IPS-18a (cell line): ENCODE results near the gene SYNRG.

Experiments
- H3K27ac ChIP-seq: one replicate; pipeline ENCODE4 v1.5.1; 2013; ENCODE audit warnings: low read length
- H3K27me3 ChIP-seq: one replicate; pipeline ENCODE4 v1.6.1; 2013; ENCODE audit warnings: mild to moderate bottlenecking, low read length; ENCODE audit not compliant: control insufficient read depth, insufficient read depth
- H3K36me3 ChIP-seq: one replicate; pipeline ENCODE4 v1.6.1; 2013; ENCODE audit warnings: low read depth, low read length; ENCODE audit not compliant: control insufficient read depth
- H3K4me1 ChIP-seq: one replicate; pipeline ENCODE4 v1.6.1; 2013; ENCODE audit warnings: low read depth, low read length; ENCODE audit not compliant: control insufficient read depth
- H3K4me3 ChIP-seq: one replicate; pipeline ENCODE4 v1.5.1; 2013; ENCODE audit warnings: low read length
- H3K9ac ChIP-seq: one replicate; pipeline ENCODE4 v1.6.1; 2013; ENCODE audit warnings: mild to moderate bottlenecking, low read length, moderate library complexity
- H3K9me3 ChIP-seq: one replicate; pipeline ENCODE4 v1.6.1; 2013; ENCODE audit warnings: low read depth, low read length; ENCODE audit not compliant: control insufficient read depth

The SYNRG gene

GRCh38 chr17:37538981-37539659 lies 70.1 kb downstream of the SYNRG start:
- no peak overlapping the region for H3K9ac ChIP-seq
- no peaks in the 10 kb centered on the region for H3K9me3 ChIP-seq
- H3K27ac ChIP-seq, result no peak overlapping the region
- H3K27me3 ChIP-seq, result no peaks in the 10 kb centered on the region
- H3K4me3 ChIP-seq, result no peak overlapping the region
- peaks cover 14% of the 10 kb centered on the region for H3K4me1 ChIP-seq
- H3K36me3 ChIP-seq, result peaks cover 58% of the 10 kb centered on the region

GRCh38 chr17:37535906-37536305 lies 73.3 kb downstream of the SYNRG start:
- Histone ChIP-seq H3K27me3 (no peaks in the 10 kb centered on the region), H3K9ac (no peak overlapping the region), H3K4me1 (no peaks in the 10 kb centered on the region), H3K9me3 (no peaks in the 10 kb centered on the region), H3K36me3 (peaks cover 47% of the 10 kb centered on the region), H3K27ac (no peak overlapping the region), H3K4me3 (no peak overlapping the region)

- H3K36me3 ChIP-seq, result peaks cover 39% of the 10 kb centered on the region
- H3K27me3 ChIP-seq, result no peaks in the 10 kb centered on the region
- H3K4me3 ChIP-seq, result no peak overlapping the region
- H3K4me1 ChIP-seq, result no peaks in the 10 kb centered on the region
- H3K27ac ChIP-seq, result no peak overlapping the region
- H3K9me3 ChIP-seq, result no peaks in the 10 kb centered on the region
- no peak overlapping the region for H3K9ac ChIP-seq
Observed at GRCh38 chr17:37532756-37533155, 76.5 kb downstream of the SYNRG start.

GRCh38 chr17:37530420-37530819 lies 78.8 kb downstream of the SYNRG start:
- Histone ChIP-seq H3K4me3 (no peak overlapping the region), H3K36me3 (peaks cover 19% of the 10 kb centered on the region), H3K9me3 (no peaks in the 10 kb centered on the region), H3K9ac (no peak overlapping the region), H3K27ac (no peak overlapping the region), H3K4me1 (no peaks in the 10 kb centered on the region), H3K27me3 (no peaks in the 10 kb centered on the region)

GRCh38 chr17:37527249-37527851 lies 81.9 kb downstream of the SYNRG start:
- no peaks in the 10 kb centered on the region for H3K4me1 ChIP-seq
- H3K36me3 ChIP-seq, result peaks cover 20% of the 10 kb centered on the region
- H3K4me3 ChIP-seq, result no peak overlapping the region
- no peaks in the 10 kb centered on the region for H3K9me3 ChIP-seq
- H3K27ac ChIP-seq, result no peak overlapping the region
- H3K27me3 ChIP-seq, result no peaks in the 10 kb centered on the region
- H3K9ac ChIP-seq, result no peak overlapping the region

- Histone ChIP-seq H3K4me3 (no peak overlapping the region), H3K4me1 (no peaks in the 10 kb centered on the region), H3K9ac (no peak overlapping the region), H3K27me3 (no peaks in the 10 kb centered on the region), H3K27ac (no peak overlapping the region), H3K9me3 (no peaks in the 10 kb centered on the region), H3K36me3 (peaks cover 16% of the 10 kb centered on the region)
Observed at GRCh38 chr17:37523715-37524219, 85.5 kb downstream of the SYNRG start.

- H3K4me3 ChIP-seq, result no peak overlapping the region
- no peak overlapping the region for H3K27ac ChIP-seq
- no peaks in the 10 kb centered on the region for H3K9me3 ChIP-seq
- H3K27me3 ChIP-seq, result no peaks in the 10 kb centered on the region
- H3K4me1 ChIP-seq, result no peaks in the 10 kb centered on the region
- no peak overlapping the region for H3K9ac ChIP-seq
- peaks cover 24% of the 10 kb centered on the region for H3K36me3 ChIP-seq
Observed at GRCh38 chr17:37521821-37522220, 87.4 kb downstream of the SYNRG start.

GRCh38 chr17:37520174-37520573 lies 89.0 kb downstream of the SYNRG start:
- no peaks in the 10 kb centered on the region for H3K9me3 ChIP-seq
- H3K27me3 ChIP-seq, result no peaks in the 10 kb centered on the region
- H3K9ac ChIP-seq, result no peak overlapping the region
- no peak overlapping the region for H3K27ac ChIP-seq
- H3K36me3 ChIP-seq, result peaks cover 24% of the 10 kb centered on the region
- no peak overlapping the region for H3K4me3 ChIP-seq
- H3K4me1 ChIP-seq, result no peaks in the 10 kb centered on the region

GRCh38 chr17:37519251-37519985 lies 89.8 kb downstream of the SYNRG start:
- H3K9me3 ChIP-seq, result no peaks in the 10 kb centered on the region
- H3K27me3 ChIP-seq, result no peaks in the 10 kb centered on the region
- no peak overlapping the region for H3K4me3 ChIP-seq
- peaks cover 24% of the 10 kb centered on the region for H3K36me3 ChIP-seq
- H3K27ac ChIP-seq, result no peak overlapping the region
- no peak overlapping the region for H3K9ac ChIP-seq
- no peaks in the 10 kb centered on the region for H3K4me1 ChIP-seq

GRCh38 chr17:37518826-37519225 lies 90.4 kb downstream of the SYNRG start:
- Histone ChIP-seq H3K4me1 (no peaks in the 10 kb centered on the region), H3K27me3 (no peaks in the 10 kb centered on the region), H3K4me3 (no peak overlapping the region), H3K9ac (no peak overlapping the region), H3K36me3 (peaks cover 21% of the 10 kb centered on the region), H3K27ac (no peak overlapping the region), H3K9me3 (no peaks in the 10 kb centered on the region)

- H3K9me3 ChIP-seq, result no peaks in the 10 kb centered on the region
- no peak overlapping the region for H3K27ac ChIP-seq
- peaks cover 25% of the 10 kb centered on the region for H3K36me3 ChIP-seq
- no peaks in the 10 kb centered on the region for H3K4me1 ChIP-seq
- H3K27me3 ChIP-seq, result no peaks in the 10 kb centered on the region
- H3K4me3 ChIP-seq, result no peak overlapping the region
- H3K9ac ChIP-seq, result no peak overlapping the region
Observed at GRCh38 chr17:37517881-37518280, 91.3 kb downstream of the SYNRG start.
